HTR-8/SVneo (cell line): ENCODE results near the gene NEO1.

Experiments
- DNase-seq: peaks from one replicate; pipeline ENCODE4 v3.0.0; 2011; ENCODE audit warnings: low spot score, mixed read lengths; ENCODE audit not compliant: insufficient read length
- FAIRE-seq: peaks from 2 replicates; lab custom pipeline; 2011; peaks lifted over from hg19 to GRCh38; lab: Jason Lieb, UNC

Gene NEO1

GRCh38 chr15:73051807-73052652 lies at the start of gene NEO1:
Gene NEO1, plus strand, starts transcription at chr15:73052463. Its CDS starts 213 bp downstream, at chr15:73052676.
- DNase-seq (peak; percentile 91), FAIRE-seq (peak; percentile 92)

GRCh38 chr15:73004462-73004861 lies 47.8 kb upstream of the NEO1 start:
- FAIRE-seq = peak; percentile 66
- no peak for DNase-seq

- DNase-seq = no peak
- peak; percentile 9 for FAIRE-seq
Measured at GRCh38 chr15:73005032-73005431, 47.2 kb upstream of the NEO1 start.

- DNase-seq (no peak), FAIRE-seq (peak; percentile 44)
Measured at GRCh38 chr15:73005446-73005845, 46.8 kb upstream of the NEO1 start.

- DNase-seq (no peak), FAIRE-seq (no peak)
Measured at GRCh38 chr15:73006523-73006922, 45.7 kb upstream of the NEO1 start.

GRCh38 chr15:73009066-73010056 lies 42.9 kb upstream of the NEO1 start:
- DNase-seq = no peak
- FAIRE-seq = no peak

GRCh38 chr15:73010154-73011152 lies 41.8 kb upstream of the NEO1 start:
- no peak for DNase-seq
- peak; percentile 74 for FAIRE-seq

- no peak for FAIRE-seq
- no peak for DNase-seq
Measured at GRCh38 chr15:73014904-73015303, 37.4 kb upstream of the NEO1 start.

GRCh38 chr15:73015493-73015892 lies 36.8 kb upstream of the NEO1 start:
- no peak for FAIRE-seq
- DNase-seq = no peak

- DNase-seq (no peak), FAIRE-seq (no peak)
Measured at GRCh38 chr15:73017987-73018386, 34.3 kb upstream of the NEO1 start.

GRCh38 chr15:73019154-73019553 lies 33.1 kb upstream of the NEO1 start:
- FAIRE-seq (no peak), DNase-seq (no peak)

- DNase-seq = no peak
- peak; percentile 77 for FAIRE-seq
Measured at GRCh38 chr15:73019601-73020146, 32.6 kb upstream of the NEO1 start.

GRCh38 chr15:73021139-73021621 lies 31.1 kb upstream of the NEO1 start:
- no peak for DNase-seq

GRCh38 chr15:73022161-73022560 lies 30.1 kb upstream of the NEO1 start:
- DNase-seq = no peak

More at GRCh38 chr15:73021139-73021621, 31.1 kb upstream of the NEO1 start:
- no peak for FAIRE-seq

GRCh38 chr15:73023071-73023470 lies 29.2 kb upstream of the NEO1 start:
- FAIRE-seq = peak; percentile 36
- DNase-seq = no peak

More at GRCh38 chr15:73022161-73022560, 30.1 kb upstream of the NEO1 start:
- FAIRE-seq = no peak

GRCh38 chr15:73024168-73024567 lies 28.1 kb upstream of the NEO1 start:
- peak; percentile 72 for FAIRE-seq
- DNase-seq = no peak

- DNase-seq = no peak
- no peak for FAIRE-seq
Measured at GRCh38 chr15:73026511-73027054, 25.7 kb upstream of the NEO1 start.

GRCh38 chr15:73028031-73028430 lies 24.2 kb upstream of the NEO1 start:
- peak; percentile 26 for FAIRE-seq
- no peak for DNase-seq
